Heart left ventricle (tissue), 16 donors: Measurements from ENCODE around the gene PANK1. TPM values are rescaled to one million over a fixed set of nuclear protein-coding genes. Genes with fewer than 3 reads are reported as not detected.

ENCODE experiments used
- ATAC-seq, 4 donors: fragments of 200-7000 bp; cut with Tn5 transposase; one replicate each; pipeline ENCODE4 v1.9.1; 2020 to 2022; ENCODE audit warnings: moderate library complexity in 4 of 4, mild to moderate bottlenecking in 3 of 4, moderate number of reproducible peaks in 1 of 4
- DNase-seq, 5 donors: peaks; one replicate each; pipeline ENCODE4 v3.0.0-alpha.2; 2020
- H3K27ac ChIP-seq, 12 donors: fragments of 200-600 bp; sonication (generic) in 4 of 12; one replicate each; pipeline versions ENCODE4 v1.5.0 to v1.8.0; 2016 to 2022; ENCODE audit warnings: mild to moderate bottlenecking in 2 of 12
- H3K27me3 ChIP-seq, 9 donors: fragments of 200-600 bp; sonication (generic) in 2 of 9; one replicate each; pipeline versions ENCODE4 v1.5.1 to v1.8.0; 2016 to 2022; ENCODE audit warnings: mild to moderate bottlenecking in 3 of 9
- H3K36me3 ChIP-seq, 9 donors: fragments of 200-600 bp; sonication (generic) in 2 of 9; one replicate each; pipeline versions ENCODE4 v1.5.0 to v1.8.0; 2018 to 2022; ENCODE audit warnings: mild to moderate bottlenecking in 2 of 9
- H3K4me1 ChIP-seq, 12 donors: fragments of 200-600 bp; sonication (generic) in 4 of 12; one replicate each; pipeline versions ENCODE4 v1.5.0 to v1.8.0; 2016 to 2022; ENCODE audit warnings: mild to moderate bottlenecking in 3 of 12
- H3K4me3 ChIP-seq, 12 donors: fragments of 200-600 bp; sonication (generic) in 4 of 12; one replicate each; pipeline versions ENCODE4 v1.5.0 to v1.8.0; 2017 to 2022; ENCODE audit warnings: mild to moderate bottlenecking in 9 of 12, moderate library complexity in 4 of 12
- H3K9me3 ChIP-seq, 12 donors: fragments of 200-600 bp; sonication (generic) in 4 of 12; one replicate each; pipeline versions ENCODE4 v1.5.0 to v1.8.0; 2016 to 2022; ENCODE audit warnings: mild to moderate bottlenecking in 1 of 12
- POLR2A ChIP-seq, 2 donors: fragments of 450-650 bp; IDR thresholded peaks; one replicate each; pipeline ENCODE4 v1.6.1; 2017; ENCODE audit warnings: antibody characterized with exemption in 2 of 2, mild to moderate bottlenecking in 2 of 2, moderate library complexity in 2 of 2
- WGBS, 4 donors: extraction: QIAGEN DNeasy Blood & Tissue Kit in 2 of 4; methylation state at CpG; one replicate each; pipeline versions ENCODE4 v1.1.5 to v1.1.7; 2013 to 2018; 5-methylcytosine and 5-hydroxymethylcytosine counted together
- intact Hi-C, 10 donors: fragments of 100-400 bp; cut with DNase I; formaldehyde crosslinking; loops; one replicate each; pipeline versions ENCODE4 v1.11.1 to v1.14.2; 2022
- polyA plus RNA-seq, 2 donors: library from polyadenylated mRNA; stranded (reverse); fragments of 200-250 nt; gene quantifications; one replicate each; pipeline ENCODE4 v1.2.3, GENCODE V29; 2013
- total RNA-seq, 9 donors: library from RNA; depleted of rRNA in 2 of 9; stranded (reverse); fragments of >200 nt in 2 of 9; fragmentation: NEBNext Ultra II Directional in 3 of 9; extraction: Animal tissue kit (Norgen Biotek cat#: 25700) in 3 of 9; gene quantifications; one replicate each; pipeline versions ENCODE4 v1.1.0 to v1.2.4, GENCODE V29; 2016 to 2023
- TF ChIP-seq, protein P1 (sequence below), 12 donors: fragments of 200-600 bp; sonication (generic) in 4 of 12; IDR thresholded peaks; one replicate each; pipeline versions ENCODE4 v1.5.0 to v1.8.0; 2018 to 2022; ENCODE audit warnings: antibody characterized with exemption in 12 of 12, mild to moderate bottlenecking in 5 of 12
- donor health status: ischemic (EF 13 %, LVEDD 7.1; RV severe dilation, severe dysfunction).
- donor health status: healthy with polysubstance abuse.
- donor health status: DM: no; HTN: yes; CAD: no.
- donor health status: DM: no; HTN: no; CAD: no.
- donor health status: ischemic (EF 25% LVEDD 6.9; RV normal size, moderate dysfunction).
- donor health status: ischemic (EF 25% LVEDD 5.7; RV mildly dilated, moderate dysfunction).
- donor health status: healthy.
- donor health status: DM: yes; HTN: yes; CAD: no.
- donor health status: ischemic (EF 35%, LVEDD 5.7; RV mildly dilated, moderate dysfunction).
- donor health status: nonischemic (EF 11% LVEDD 7.7; RV severe dilation, severe dysfunction).
- donor health status: DM: yes; HTN: yes; CAD: no.
- donor health status: PGD.
- donor health status: ischemic (EF 29% LVEDD 5.4; RV normal size, mild dysfunction).
- donor health status: nonischemic (EF 23%, LVEDD 6.1; RV moderate dilation, normal function).

PANK1 gene
- total and polyA plus RNA-seq, 11 donors = 3.6 to 24.7 (median 17.4) TPM

GRCh38 chr10:89615824-89616223 lies 29.2 kb downstream of the PANK1 start:
- DNase-seq = no peak
- Histone ChIP-seq H3K4me3 (no peak overlapping the region), H3K36me3 (peaks cover 0 to 11% (median 9%) of the 10 kb centered on the region in 9 donors), H3K27ac (no peak overlapping the region), H3K27me3 (no peaks in the 10 kb centered on the region), H3K9me3 (peaks cover 0 to 21% (median 8%) of the 10 kb centered on the region in 12 donors), H3K4me1 (peaks cover 0 to 38% (median 5%) of the 10 kb centered on the region in 12 donors)
- intact Hi-C loops = no loop called here
- no peak for TF ChIP-seq POLR2A (IDR thresholded peaks at IDR 0.05)
- TF ChIP-seq, protein P1, sequence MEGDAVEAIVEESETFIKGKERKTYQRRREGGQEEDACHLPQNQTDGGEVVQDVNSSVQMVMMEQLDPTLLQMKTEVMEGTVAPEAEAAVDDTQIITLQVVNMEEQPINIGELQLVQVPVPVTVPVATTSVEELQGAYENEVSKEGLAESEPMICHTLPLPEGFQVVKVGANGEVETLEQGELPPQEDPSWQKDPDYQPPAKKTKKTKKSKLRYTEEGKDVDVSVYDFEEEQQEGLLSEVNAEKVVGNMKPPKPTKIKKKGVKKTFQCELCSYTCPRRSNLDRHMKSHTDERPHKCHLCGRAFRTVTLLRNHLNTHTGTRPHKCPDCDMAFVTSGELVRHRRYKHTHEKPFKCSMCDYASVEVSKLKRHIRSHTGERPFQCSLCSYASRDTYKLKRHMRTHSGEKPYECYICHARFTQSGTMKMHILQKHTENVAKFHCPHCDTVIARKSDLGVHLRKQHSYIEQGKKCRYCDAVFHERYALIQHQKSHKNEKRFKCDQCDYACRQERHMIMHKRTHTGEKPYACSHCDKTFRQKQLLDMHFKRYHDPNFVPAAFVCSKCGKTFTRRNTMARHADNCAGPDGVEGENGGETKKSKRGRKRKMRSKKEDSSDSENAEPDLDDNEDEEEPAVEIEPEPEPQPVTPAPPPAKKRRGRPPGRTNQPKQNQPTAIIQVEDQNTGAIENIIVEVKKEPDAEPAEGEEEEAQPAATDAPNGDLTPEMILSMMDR (IDR thresholded peaks at IDR 0.05) = no peak
- WGBS, 4 donors = 19 to 36% (median 34%) methylated on average over 1 of the region's 1 CpG
- no peak for ATAC-seq

GRCh38 chr10:89615112-89615511 lies 29.9 kb downstream of the PANK1 start:
- TF ChIP-seq POLR2A (IDR thresholded peaks at IDR 0.05) = no peak
- TF ChIP-seq, protein P1 (IDR thresholded peaks at IDR 0.05) = no peak
- no peak overlapping the region for H3K4me3 ChIP-seq
- peaks cover 0 to 18% (median 15%) of the 10 kb centered on the region in 9 donors for H3K36me3 ChIP-seq
- ATAC-seq (no peak), DNase-seq (no peak)
- peaks cover 0 to 38% (median 5%) of the 10 kb centered on the region in 12 donors for H3K4me1 ChIP-seq
- no peaks in the 10 kb centered on the region for H3K27me3 ChIP-seq
- H3K27ac ChIP-seq = no peak overlapping the region
- intact Hi-C loops = no loop called here
- WGBS, 4 donors = 89 to 96% (median 93%) methylated on average over 3 of the region's 3 CpGs
- H3K9me3 ChIP-seq = peaks cover 0 to 14% (median 2%) of the 10 kb centered on the region in 12 donors

DNA sequence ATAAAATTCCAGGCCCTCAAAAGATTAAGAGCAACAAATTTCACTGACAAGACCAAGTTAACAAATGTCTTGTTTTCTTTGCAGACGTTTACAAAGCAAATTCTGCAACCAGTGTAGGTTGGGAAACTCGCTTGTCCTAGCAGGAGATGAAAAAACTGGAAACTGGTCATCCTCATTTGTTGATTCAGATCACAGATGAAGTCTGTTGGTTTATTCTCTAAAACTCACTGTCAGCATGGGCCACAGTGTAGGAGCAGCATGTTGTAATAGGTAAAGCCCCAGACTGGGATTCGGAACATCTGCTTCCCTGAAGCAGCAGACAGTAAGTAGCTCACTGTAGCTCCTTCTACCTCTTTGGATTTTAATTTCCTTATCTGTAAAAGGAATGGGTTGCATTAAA lies 31.5 kb downstream of the PANK1 start:
- no peak for ATAC-seq

GRCh38 chr10:89611282-89611681 lies 33.8 kb downstream of the PANK1 start:
- ATAC-seq = no peak
- no peak overlapping the region for H3K4me3 ChIP-seq
- no peaks in the 10 kb centered on the region for H3K9me3 ChIP-seq
- intact Hi-C loops = no loop called here
- TF ChIP-seq, protein P1 (IDR thresholded peaks at IDR 0.05) = no peak
- TF ChIP-seq POLR2A (IDR thresholded peaks at IDR 0.05) = no peak
- H3K36me3 ChIP-seq = peaks cover 0 to 39% (median 26%) of the 10 kb centered on the region in 9 donors
- no peak for DNase-seq
- WGBS, 4 donors = 97 to 99% (median 98%) methylated on average over 4 of the region's 4 CpGs
- H3K27ac ChIP-seq = no peak overlapping the region
- H3K27me3 ChIP-seq = no peaks in the 10 kb centered on the region
- peaks cover 0 to 17% (median 1%) of the 10 kb centered on the region in 12 donors for H3K4me1 ChIP-seq

More for the DNA sequence above, 31.5 kb downstream of the PANK1 start:
- H3K4me1 ChIP-seq = peaks cover 0 to 34% (median 5%) of the 10 kb centered on the region in 12 donors
- WGBS, 4 donors = 62 to 87% (median 84%) methylated on average over 3 of the region's 3 CpGs
- H3K9me3 ChIP-seq = peaks cover 0 to 2% (median 0%) of the 10 kb centered on the region in 12 donors
- intact Hi-C loops = no loop called here
- DNase-seq = no peak
- TF ChIP-seq, protein P1 (IDR thresholded peaks at IDR 0.05) = no peak
- TF ChIP-seq POLR2A (IDR thresholded peaks at IDR 0.05) = no peak
- H3K4me3 ChIP-seq = no peak overlapping the region
- H3K36me3 ChIP-seq = peaks cover 0 to 33% (median 23%) of the 10 kb centered on the region in 9 donors
- no peaks in the 10 kb centered on the region for H3K27me3 ChIP-seq
- H3K27ac ChIP-seq = no peak overlapping the region
